Astrocyte (in vitro differentiated cells and primary cell): ENCODE measurements around the gene H3-3A. TPM values are rescaled to one million over a fixed set of nuclear protein-coding genes. Genes with fewer than 3 reads are reported as not detected.

Source experiments
- DNase-seq: peaks from one replicate; pipeline ENCODE4 v3.0.0-alpha.2; 2010; ENCODE audit warnings: low read depth
- FAIRE-seq: peaks from 2 replicates; lab custom pipeline; 2011; peaks lifted over from hg19 to GRCh38; lab: Jason Lieb, UNC
- H2AFZ ChIP-seq: 2 replicates; pipeline ENCODE4 v1.6.0; 2012; ENCODE audit warnings: low read depth, low read length, inconsistent platforms
- H3K27ac ChIP-seq: 2 replicates; pipeline ENCODE4 v1.5.1; 2011; ENCODE audit warnings: low read depth, low read length, inconsistent platforms
- H3K27me3 ChIP-seq: 2 replicates; pipeline ENCODE4 v1.6.0; 2011; ENCODE audit warnings: low read length, inconsistent platforms; ENCODE audit not compliant: insufficient read depth
- H3K36me3 ChIP-seq: 2 replicates; pipeline ENCODE4 v1.5.1; 2011; ENCODE audit warnings: low read length, inconsistent platforms; ENCODE audit not compliant: insufficient read depth
- H3K4me1 ChIP-seq: 2 replicates; pipeline ENCODE4 v1.5.1; 2011; ENCODE audit warnings: low read length, inconsistent platforms; ENCODE audit not compliant: insufficient read depth
- H3K4me2 ChIP-seq: 2 replicates; pipeline ENCODE4 v1.6.0; 2012; ENCODE audit warnings: low read length, inconsistent platforms
- H3K4me3 ChIP-seq: 2 replicates; pipeline ENCODE4 v1.5.1; 2011; ENCODE audit warnings: low read depth, mild to moderate bottlenecking, low read length, inconsistent platforms; ENCODE audit not compliant: insufficient read depth
- H3K79me2 ChIP-seq: 2 replicates; pipeline ENCODE4 v1.6.0; 2012; ENCODE audit warnings: mild to moderate bottlenecking, low read length, inconsistent platforms; ENCODE audit not compliant: insufficient read depth
- H3K9ac ChIP-seq: 2 replicates; pipeline ENCODE4 v1.6.0; 2012; ENCODE audit warnings: mild to moderate bottlenecking, low read length, inconsistent platforms
- H3K9me3 ChIP-seq: 2 replicates; pipeline ENCODE4 v1.5.1; 2012; ENCODE audit warnings: low read depth, mild to moderate bottlenecking, low read length, inconsistent platforms; ENCODE audit not compliant: insufficient read depth
- H4K20me1 ChIP-seq: 2 replicates; pipeline ENCODE4 v1.6.0; 2012; ENCODE audit warnings: low read length, inconsistent platforms; ENCODE audit not compliant: insufficient read depth
- H3K27ac Mint-ChIP-seq: one replicate; pipeline ENCODE4 v1.8.0; 2021; ENCODE audit warnings: mild to moderate bottlenecking, mixed read lengths; ENCODE audit not compliant: unreplicated experiment
- H3K27me3 Mint-ChIP-seq: one replicate; pipeline ENCODE4 v1.8.0; 2021; ENCODE audit warnings: low read depth, mixed read lengths; ENCODE audit not compliant: unreplicated experiment
- H3K36me3 Mint-ChIP-seq: one replicate; pipeline ENCODE4 v1.8.0; 2021; ENCODE audit warnings: low read depth, mixed read lengths; ENCODE audit not compliant: unreplicated experiment
- H3K4me1 Mint-ChIP-seq: one replicate; pipeline ENCODE4 v1.8.0; 2021; ENCODE audit warnings: low read depth, mixed read lengths; ENCODE audit not compliant: unreplicated experiment
- H3K4me3 Mint-ChIP-seq: one replicate; pipeline ENCODE4 v1.8.0; 2021; ENCODE audit warnings: mild to moderate bottlenecking, moderate library complexity, mixed read lengths; ENCODE audit not compliant: unreplicated experiment
- H3K9me3 Mint-ChIP-seq: one replicate; pipeline ENCODE4 v1.8.0; 2021; ENCODE audit warnings: mild to moderate bottlenecking, mixed read lengths; ENCODE audit not compliant: unreplicated experiment
- CTCF ChIP-seq: IDR thresholded peaks from 2 replicates; pipeline ENCODE4 v1.5.1; 2011; ENCODE audit warnings: low read depth, mild to moderate bottlenecking, inconsistent platforms, low read length, moderate library complexity; ENCODE audit not compliant: insufficient read depth
- EZH2 ChIP-seq: IDR thresholded peaks from 2 replicates; pipeline ENCODE4 v1.6.1; 2012; ENCODE audit warnings: mild to moderate bottlenecking, low read length, inconsistent platforms; ENCODE audit not compliant: insufficient read depth
- total RNA-seq: library from RNA; stranded (reverse); gene quantifications from 2 replicates; pipeline ENCODE4 v1.2.1, GENCODE V29; 2021

The H3-3A gene
- total RNA-seq, 1 donor from 2014 or later = 375 TPM

DNA sequence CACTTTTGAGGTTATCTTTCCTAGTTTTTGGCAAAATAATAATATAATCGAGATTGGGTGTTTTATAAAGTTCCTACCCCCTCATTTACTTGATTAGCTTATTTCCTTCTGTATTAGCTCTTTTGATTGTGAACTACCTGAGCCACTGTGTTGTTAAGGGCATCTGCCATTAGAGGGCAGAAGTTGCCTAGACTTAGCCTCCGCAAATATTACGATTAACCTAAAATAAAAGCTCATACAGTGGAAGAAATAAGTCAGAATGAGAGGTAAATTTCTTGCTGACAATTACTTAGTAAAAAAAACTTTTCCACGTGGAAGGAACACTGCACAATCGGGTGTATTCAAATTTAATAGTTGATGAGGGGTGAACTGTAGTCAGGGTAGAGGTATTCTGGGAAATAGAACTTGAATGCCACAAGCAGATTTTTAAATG, 2.3 kb downstream of the H3-3A start:
- H3K27me3 ChIP-seq = no peaks in the 10 kb centered on the region
- DNase-seq = peak; percentile 34
- no peak overlapping the region for H2AFZ ChIP-seq
- Mint-ChIP-seq H3K4me1 (peaks cover 18% of the 10 kb centered on the region), H3K36me3 (peaks cover 9% of the 10 kb centered on the region), H3K9me3 (no peaks in the 10 kb centered on the region), H3K27me3 (no peaks in the 10 kb centered on the region), H3K27ac (peak overlapping the region; percentile 2), H3K4me3 (peak overlapping the region; percentile 100)
- H3K4me2 ChIP-seq = peak overlapping the region; percentile 88
- FAIRE-seq = no peak
- peaks cover 30% of the 10 kb centered on the region for H3K36me3 ChIP-seq
- peaks cover 69% of the 10 kb centered on the region for H4K20me1 ChIP-seq
- H3K4me1 ChIP-seq = peaks cover 11% of the 10 kb centered on the region
- peak overlapping the region; percentile 77 for H3K4me3 ChIP-seq
- peaks cover 68% of the 10 kb centered on the region for H3K79me2 ChIP-seq
- H3K9ac ChIP-seq = peak overlapping the region; percentile 67
- H3K9me3 ChIP-seq = no peaks in the 10 kb centered on the region
- no peak overlapping the region for H3K27ac ChIP-seq
- TF ChIP-seq EZH2 (no peak), CTCF (peak; percentile 83)

DNA sequence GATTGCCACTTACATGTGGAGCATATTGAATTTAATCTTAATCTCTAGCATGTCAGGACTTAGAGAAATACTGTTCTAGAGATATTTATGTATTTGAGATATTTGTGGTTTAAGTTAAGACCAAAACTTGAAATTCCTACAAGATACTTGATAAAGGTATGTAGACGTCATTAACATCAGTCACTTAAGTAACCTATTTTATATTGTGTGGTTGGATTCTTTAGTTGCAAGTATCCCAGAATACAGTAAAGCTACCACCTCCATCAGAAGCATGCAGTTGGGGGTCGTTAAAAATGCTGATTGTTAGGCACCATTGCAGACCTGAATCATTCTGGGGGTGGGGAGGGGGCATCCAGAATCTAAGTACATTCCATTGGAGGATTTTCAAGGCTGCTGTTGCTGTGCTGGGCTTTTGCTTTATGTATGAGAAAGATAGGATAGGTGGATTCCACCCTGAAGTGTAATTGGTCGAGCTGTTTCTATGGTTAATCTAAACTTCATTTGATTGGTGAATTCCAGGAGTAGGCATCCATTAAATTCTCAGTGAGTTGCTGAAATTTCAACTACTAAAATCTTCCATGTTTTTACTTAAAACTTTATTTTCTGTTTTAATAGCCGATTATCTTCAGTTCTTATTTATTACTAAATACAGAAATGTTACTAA, 4.0 kb downstream of the H3-3A start:
- Mint-ChIP-seq H3K27ac (no peak overlapping the region), H3K4me3 (peak overlapping the region; percentile 0), H3K36me3 (peaks cover 11% of the 10 kb centered on the region), H3K4me1 (peaks cover 14% of the 10 kb centered on the region), H3K27me3 (no peaks in the 10 kb centered on the region), H3K9me3 (no peaks in the 10 kb centered on the region)
- Histone ChIP-seq H3K4me3 (no peak overlapping the region), H4K20me1 (peaks cover 82% of the 10 kb centered on the region), H2AFZ (no peak overlapping the region), H3K79me2 (peaks cover 78% of the 10 kb centered on the region), H3K36me3 (peaks cover 32% of the 10 kb centered on the region), H3K27me3 (no peaks in the 10 kb centered on the region), H3K27ac (no peak overlapping the region), H3K9ac (peak overlapping the region; percentile 67), H3K9me3 (no peaks in the 10 kb centered on the region), H3K4me1 (peaks cover 11% of the 10 kb centered on the region), H3K4me2 (peak overlapping the region; percentile 88)
- FAIRE-seq = no peak
- no peak for TF ChIP-seq EZH2
- TF ChIP-seq CTCF = no peak
- DNase-seq = peak; percentile 44
